ENCODE data around the gene BLVRB.

The BLVRB gene

GRCh38 chr19:40398417-40399131 lies 67.0 kb downstream of the BLVRB start:
- DNase-seq: no peak
